ENCODE measurements around the gene GRPR. TPM values are rescaled to one million over a fixed set of nuclear protein-coding genes. Genes with fewer than 3 reads are reported as not detected.

GRPR gene
- total RNA-seq, 4 donors from 2014 or later: not detected

DNA sequence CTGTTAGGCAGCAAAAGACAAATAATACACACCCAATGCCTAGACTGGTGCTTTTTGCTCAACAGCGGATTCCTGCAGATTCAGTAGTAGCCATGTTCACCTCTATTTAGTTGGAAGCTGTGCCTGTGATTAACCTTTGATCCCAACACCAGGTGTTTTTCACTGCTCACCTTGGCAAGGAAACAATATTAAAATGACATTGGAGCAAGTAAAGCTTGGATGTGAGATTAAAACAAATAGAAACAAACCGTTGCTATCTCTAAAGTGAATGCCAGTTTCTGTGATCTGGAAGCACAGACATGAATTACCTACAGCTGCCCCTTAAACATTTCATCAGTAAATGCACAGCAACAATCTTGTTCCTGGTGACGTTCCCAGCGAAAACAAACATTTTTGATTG, 79.6 kb downstream of the GRPR start:
- H3K36me3 ChIP-seq: no peaks in the 10 kb centered on the region
- H3K27ac ChIP-seq: no peak overlapping the region
- DNase-seq (ENCODE audit: low spot score in 2 of 2): no peak
- 89% methylated on average over 4 of the region's 4 CpGs for WGBS
- H3K9me3 ChIP-seq: no peaks in the 10 kb centered on the region
- H3K27me3 ChIP-seq: no peaks in the 10 kb centered on the region
- TF ChIP-seq POLR2AphosphoS5 (IDR thresholded peaks at IDR 0.05) (no peak), POLR2A (IDR thresholded peaks at IDR 0.05) (no peak), EP300 (IDR thresholded peaks at IDR 0.05) (no peak)
- TF ChIP-seq, protein P1, sequence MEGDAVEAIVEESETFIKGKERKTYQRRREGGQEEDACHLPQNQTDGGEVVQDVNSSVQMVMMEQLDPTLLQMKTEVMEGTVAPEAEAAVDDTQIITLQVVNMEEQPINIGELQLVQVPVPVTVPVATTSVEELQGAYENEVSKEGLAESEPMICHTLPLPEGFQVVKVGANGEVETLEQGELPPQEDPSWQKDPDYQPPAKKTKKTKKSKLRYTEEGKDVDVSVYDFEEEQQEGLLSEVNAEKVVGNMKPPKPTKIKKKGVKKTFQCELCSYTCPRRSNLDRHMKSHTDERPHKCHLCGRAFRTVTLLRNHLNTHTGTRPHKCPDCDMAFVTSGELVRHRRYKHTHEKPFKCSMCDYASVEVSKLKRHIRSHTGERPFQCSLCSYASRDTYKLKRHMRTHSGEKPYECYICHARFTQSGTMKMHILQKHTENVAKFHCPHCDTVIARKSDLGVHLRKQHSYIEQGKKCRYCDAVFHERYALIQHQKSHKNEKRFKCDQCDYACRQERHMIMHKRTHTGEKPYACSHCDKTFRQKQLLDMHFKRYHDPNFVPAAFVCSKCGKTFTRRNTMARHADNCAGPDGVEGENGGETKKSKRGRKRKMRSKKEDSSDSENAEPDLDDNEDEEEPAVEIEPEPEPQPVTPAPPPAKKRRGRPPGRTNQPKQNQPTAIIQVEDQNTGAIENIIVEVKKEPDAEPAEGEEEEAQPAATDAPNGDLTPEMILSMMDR (IDR thresholded peaks at IDR 0.05): no peak
- H3K4me1 ChIP-seq: no peaks in the 10 kb centered on the region
- no peak overlapping the region for H3K4me3 ChIP-seq

Other genes with a start within 250 kb of the GRPR start
- gene MAGEB17, start 43.9 kb downstream of the GRPR start, total RNA-seq: not detected